Ovary (tissue), 9 donors: ENCODE data around the gene GREM2. TPM values are rescaled to one million over a fixed set of nuclear protein-coding genes. Genes with fewer than 3 reads are reported as not detected.

Source experiments
- DNase-seq, 5 donors: peaks; one replicate each; pipeline ENCODE4 v3.0.0-alpha.2; 2019 to 2020
- H3K27ac ChIP-seq, 2 donors: fragments of 200-600 bp; one replicate each; pipeline versions ENCODE4 v1.5.1 to v1.8.0; 2019 to 2022
- H3K27me3 ChIP-seq: fragments of 200-600 bp; one replicate; pipeline ENCODE4 v1.8.0; 2022
- H3K36me3 ChIP-seq: fragments of 200-600 bp; sonication (generic); one replicate; pipeline ENCODE4 v1.5.1; 2019
- H3K4me1 ChIP-seq: one replicate; pipeline ENCODE4 v1.8.1; 2013; ENCODE audit warnings: mild to moderate bottlenecking, moderate library complexity; ENCODE audit not compliant: insufficient read depth
- H3K4me3 ChIP-seq: fragments of 200-600 bp; sonication (generic); one replicate; pipeline ENCODE4 v1.5.1; 2017
- H3K9me3 ChIP-seq, 2 donors: fragments of 200-600 bp in 1 of 2; sonication (generic) in 1 of 2; one replicate each; pipeline versions ENCODE4 v1.5.1 to v1.8.1; 2013 to 2019; ENCODE audit warnings: mild to moderate bottlenecking in 1 of 2, moderate library complexity in 1 of 2
- CTCF ChIP-seq, 3 donors: fragments of 450-650 bp in 2 of 3; fragments of 200-600 bp in 1 of 3; IDR thresholded peaks; one replicate each; pipeline versions ENCODE4 v1.5.1 to v1.8.0; 2016 to 2022; ENCODE audit warnings: antibody characterized with exemption in 3 of 3, mild to moderate bottlenecking in 1 of 3
- EP300 ChIP-seq: sonication (generic); formaldehyde crosslinking; IDR thresholded peaks from one replicate; pipeline ENCODE4 v1.6.1; 2017; ENCODE audit warnings: antibody characterized with exemption
- POLR2A ChIP-seq: fragments of 450-650 bp; IDR thresholded peaks from one replicate; pipeline ENCODE4 v1.6.1; 2017; ENCODE audit warnings: antibody characterized with exemption, mild to moderate bottlenecking, moderate library complexity
- WGBS, 3 donors: extraction: QIAGEN DNeasy Blood & Tissue Kit in 1 of 3; methylation state at CpG; one replicate each; pipeline versions ENCODE4 v1.1.5 to v1.1.7; 2013 to 2017; 5-methylcytosine and 5-hydroxymethylcytosine counted together
- intact Hi-C, 4 donors: fragments of 100-400 bp; cut with DNase I; formaldehyde crosslinking; loops; one replicate each; pipeline versions ENCODE4 v1.11.0 to v1.15.1; 2022 to 2023
- polyA plus RNA-seq, 2 donors: library from polyadenylated mRNA; stranded (reverse); fragments of 200-250 nt in 1 of 2; fragments of 350-450 nt in 1 of 2; fragmentation: Illumina TruSeq in 1 of 2; extraction: RNeasy Lipid Tissue Mini Kit (QIAGEN cat#74804) in 1 of 2; gene quantifications; one replicate each; pipeline ENCODE4 v1.2.3, GENCODE V29; 2013 to 2014
- total RNA-seq, 7 donors: library from RNA; depleted of rRNA in 2 of 7; stranded (reverse); fragments of >200 nt in 2 of 7; fragmentation: NEBNext Ultra II Directional in 3 of 7; extraction: Animal tissue kit (Norgen Biotek cat#: 25700) in 3 of 7; gene quantifications; one replicate each; pipeline versions ENCODE4 v1.1.0 to v1.2.4, GENCODE V29; 2016 to 2023
- donor health status: DM: no; HTN: no; CAD: no; lungs with moderate emphysema.
- donor health status: DM: no; HTN: no; CAD: no.
- donor health status: Bipolar disorder and iron deficiency.
- donor health status: DM: yes; HTN: yes; CAD: no.
- donor health status: DM: no; HTN: no; CAD: no.
- donor health status: DM: yes; HTN: yes; CAD: no.

The GREM2 gene
- total and polyA plus RNA-seq, 9 donors = 0.95 to 16.7 (median 5.4) TPM

GRCh38 chr1:240495601-240496000 is 116.4 kb downstream of the GREM2 start:
- DNase-seq = no peak
- 80 to 84% (median 80%) methylated on average over 4 of the region's 4 CpGs for WGBS, 3 donors
- no peak for TF ChIP-seq EP300
- TF ChIP-seq CTCF (IDR thresholded peaks at IDR 0.05) = no peak
- TF ChIP-seq POLR2A = no peak
- no peaks in the 10 kb centered on the region for H3K27me3 ChIP-seq
- no peak overlapping the region for H3K27ac ChIP-seq
- no peak overlapping the region for H3K4me3 ChIP-seq
- no peaks in the 10 kb centered on the region for H3K36me3 ChIP-seq
- H3K4me1 ChIP-seq = no peaks in the 10 kb centered on the region
- intact Hi-C loops = no loop called here
- no peaks in the 10 kb centered on the region for H3K9me3 ChIP-seq

DNA sequence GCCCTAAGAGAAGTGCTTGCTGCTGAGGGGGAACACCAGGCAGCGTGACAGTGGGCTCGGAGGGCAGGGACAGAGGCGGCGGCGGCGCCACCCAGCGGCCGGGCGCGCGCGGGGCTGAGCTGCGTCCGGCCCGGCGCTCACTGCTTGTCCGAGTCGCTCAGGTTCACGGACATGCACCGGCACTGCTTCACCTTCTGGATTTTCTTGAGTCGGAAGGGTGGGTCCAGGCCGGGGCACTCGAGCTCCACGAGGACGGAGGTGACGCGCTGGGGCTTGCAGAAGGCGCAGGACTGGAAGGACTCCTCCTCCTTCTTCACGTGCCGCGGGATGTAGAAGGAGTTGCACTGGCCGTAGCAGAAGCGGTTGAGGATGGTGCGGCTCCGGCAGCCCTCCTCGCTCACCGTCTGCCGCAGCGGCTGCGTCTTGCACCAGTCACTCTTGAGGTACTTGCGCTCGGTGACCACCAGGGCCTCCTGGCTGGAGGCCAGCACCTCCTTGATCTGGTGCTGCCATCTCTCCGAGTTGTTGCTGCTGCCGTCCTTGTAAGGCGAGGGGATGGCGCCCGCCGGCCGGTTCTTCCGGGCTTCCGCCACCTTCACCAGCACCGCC is 119.0 kb downstream of the GREM2 start:
- no peak overlapping the region for H3K4me3 ChIP-seq
- TF ChIP-seq POLR2A (no peak), EP300 (no peak), CTCF (IDR thresholded peaks at IDR 0.05) (no peak)
- no peaks in the 10 kb centered on the region for H3K4me1 ChIP-seq
- 40 to 65% (median 60%) methylated on average over 52 of the region's 52 CpGs for WGBS, 3 donors
- H3K27ac ChIP-seq = no peak overlapping the region
- H3K9me3 ChIP-seq = no peaks in the 10 kb centered on the region
- peak in 4 of 5 donors; percentile 20 to 67 (median 36) for DNase-seq
- intact Hi-C loops = no loop called here
- no peaks in the 10 kb centered on the region for H3K36me3 ChIP-seq
- H3K27me3 ChIP-seq = no peaks in the 10 kb centered on the region

DNA sequence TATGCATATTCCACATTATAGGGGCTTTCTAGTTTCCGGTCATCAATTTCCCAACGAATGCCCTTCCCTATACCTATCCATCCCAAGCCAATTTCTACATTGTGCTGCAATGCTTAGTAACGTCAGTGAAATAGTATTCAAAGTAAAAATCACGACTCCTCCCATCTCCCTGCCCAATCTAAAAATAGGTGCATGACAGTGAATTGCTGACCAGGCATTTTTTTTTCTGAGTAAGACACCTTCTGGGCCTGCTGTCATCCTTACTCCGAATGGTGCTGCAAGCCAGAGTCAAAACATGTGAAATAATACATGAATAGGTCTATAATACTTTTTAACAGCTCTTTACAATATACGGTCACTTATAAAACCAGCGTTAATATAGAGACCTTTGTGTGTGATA is 120.2 kb downstream of the GREM2 start:
- no peaks in the 10 kb centered on the region for H3K4me1 ChIP-seq

GRCh38 chr1:240491156-240491555 is 120.8 kb downstream of the GREM2 start:
- WGBS, 3 donors = 84 to 89% (median 85%) methylated on average over 5 of the region's 5 CpGs
- Histone ChIP-seq H3K4me3 (no peak overlapping the region), H3K9me3 (no peaks in the 10 kb centered on the region), H3K27me3 (no peaks in the 10 kb centered on the region), H3K27ac (no peak overlapping the region), H3K36me3 (no peaks in the 10 kb centered on the region), H3K4me1 (no peaks in the 10 kb centered on the region)
- no peak for DNase-seq
- TF ChIP-seq EP300 (no peak), POLR2A (no peak), CTCF (IDR thresholded peaks at IDR 0.05) (no peak)
- intact Hi-C loops = no loop called here

More for the DNA sequence above, 120.2 kb downstream of the GREM2 start:
- no peaks in the 10 kb centered on the region for H3K27me3 ChIP-seq
- 82 to 87% (median 84%) methylated on average over 7 of the region's 7 CpGs for WGBS, 3 donors
- intact Hi-C loops = no loop called here
- no peak overlapping the region for H3K27ac ChIP-seq
- no peak overlapping the region for H3K4me3 ChIP-seq
- H3K9me3 ChIP-seq = no peaks in the 10 kb centered on the region
- H3K36me3 ChIP-seq = no peaks in the 10 kb centered on the region
- no peak for DNase-seq
- TF ChIP-seq POLR2A (no peak), CTCF (IDR thresholded peaks at IDR 0.05) (no peak), EP300 (no peak)
